Measurements from ENCODE around the gene RBM45.
"Not testable (repeated sequence)": the region's sequence is repeated elsewhere in the genome, so short reads cannot be mapped to it uniquely, and the experiment has no call there.

RBM45 gene

DNA sequence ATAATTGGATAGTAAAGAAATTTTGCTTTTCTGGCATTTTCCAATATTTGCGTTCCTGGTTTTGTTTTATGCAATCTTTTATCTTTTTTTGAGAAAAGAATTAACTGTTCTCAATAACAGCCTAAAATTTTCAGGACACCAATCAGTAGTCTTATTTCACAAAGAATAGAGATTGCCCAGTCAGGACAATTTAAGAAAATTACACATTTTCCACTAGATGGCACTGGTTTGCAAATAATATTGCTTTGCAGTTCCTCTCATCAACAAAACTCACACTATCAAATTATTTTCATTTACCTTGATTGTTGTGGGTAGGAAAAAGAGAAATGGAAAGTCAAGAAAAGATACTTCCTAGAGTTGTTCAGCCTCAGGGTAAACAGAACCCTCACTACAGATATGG, 2.4 kb upstream of the RBM45 start:
- no peak for DNase-seq

GRCh38 chr2:178110681-178111080, 1.6 kb upstream of the RBM45 start:
- DNase-seq, result no peak

GRCh38 chr2:178111743-178112142, 494 bp upstream of the RBM45 start:
- DNase-seq, result no peak

- no peak for DNase-seq
These were observed 2.2 kb downstream of the RBM45 start for GRCh38 chr2:178114462-178114861.

DNA sequence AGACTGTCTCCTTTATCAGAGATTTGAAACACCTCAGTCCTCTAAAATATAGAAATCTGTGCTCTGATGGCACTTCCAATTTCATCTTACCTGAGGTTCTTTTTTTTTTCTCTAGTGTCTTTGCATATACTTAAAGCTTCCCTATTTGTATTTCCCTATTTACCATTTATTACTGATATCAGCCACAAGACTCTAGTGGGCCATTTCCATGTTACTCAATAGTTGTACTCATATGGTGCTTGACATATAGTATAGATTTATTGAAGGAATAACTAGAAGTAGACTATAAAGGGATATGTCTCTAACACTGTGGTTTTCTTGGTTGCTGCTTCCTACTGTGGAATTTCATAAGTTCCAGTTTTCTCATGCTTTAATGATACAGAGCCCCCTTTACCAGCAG, 3.0 kb downstream of the RBM45 start:
- no peak for DNase-seq

DNA sequence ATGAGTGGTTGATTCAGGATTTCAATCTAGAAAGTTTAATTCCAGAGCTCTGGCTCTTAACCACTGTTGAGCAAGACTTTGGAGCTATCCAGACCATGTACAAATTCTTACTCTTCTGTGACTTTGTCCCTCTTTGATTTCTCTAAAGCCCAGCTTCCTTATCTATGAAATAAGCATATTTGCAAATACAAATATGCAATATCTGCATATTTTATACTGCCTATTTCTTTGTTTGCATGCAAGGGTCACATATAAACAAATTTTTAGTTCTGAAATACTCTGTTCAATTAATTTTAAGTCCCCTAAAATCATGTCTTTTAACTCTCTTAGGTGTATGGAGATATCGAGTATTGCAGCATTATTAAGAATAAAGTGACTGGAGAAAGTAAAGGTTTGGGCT, 5.5 kb downstream of the RBM45 start:
- no peak for DNase-seq

- no peak for DNase-seq
These were observed 7.1 kb downstream of the RBM45 start for GRCh38 chr2:178119179-178119922.

DNA sequence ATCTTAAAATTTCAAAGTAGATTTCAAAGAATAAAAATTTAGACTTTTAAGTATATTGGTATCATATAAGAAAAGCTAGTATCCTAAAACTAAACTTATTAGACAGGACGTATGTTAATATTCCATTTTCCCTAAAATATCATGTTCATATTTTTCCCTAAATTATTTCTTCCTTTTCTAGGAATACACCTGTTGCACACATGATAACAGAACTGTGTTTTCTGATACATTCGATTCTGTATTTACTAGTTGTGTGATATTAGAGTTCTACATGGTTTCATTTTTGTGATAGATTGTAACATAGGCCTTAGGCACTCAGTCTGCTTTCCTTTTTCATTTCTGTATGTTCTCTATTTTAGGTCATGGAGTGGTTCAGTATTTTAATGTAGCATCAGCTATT, 10.9 kb downstream of the RBM45 start:
- no peak for DNase-seq

- no peak for DNase-seq
These were observed 12.9 kb downstream of the RBM45 start for GRCh38 chr2:178125125-178125524.

DNA sequence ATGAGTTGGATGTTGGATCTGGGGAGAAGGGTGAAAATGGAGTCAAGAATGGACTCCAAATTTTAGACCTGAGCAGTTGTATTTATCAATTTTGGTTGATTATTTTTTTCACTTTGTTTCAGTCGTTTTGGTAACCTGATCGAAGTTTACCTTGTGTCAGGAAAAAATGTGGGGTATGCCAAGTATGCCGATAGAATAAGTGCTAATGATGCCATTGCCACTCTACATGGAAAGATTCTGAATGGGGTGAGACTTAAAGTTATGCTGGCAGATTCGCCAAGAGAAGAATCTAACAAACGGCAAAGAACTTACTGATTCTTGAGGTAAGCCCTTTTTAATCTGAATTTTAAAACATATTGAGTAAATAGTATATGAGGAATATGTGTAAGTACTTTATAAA, 13.6 kb downstream of the RBM45 start:
- DNase-seq, result no peak

DNA sequence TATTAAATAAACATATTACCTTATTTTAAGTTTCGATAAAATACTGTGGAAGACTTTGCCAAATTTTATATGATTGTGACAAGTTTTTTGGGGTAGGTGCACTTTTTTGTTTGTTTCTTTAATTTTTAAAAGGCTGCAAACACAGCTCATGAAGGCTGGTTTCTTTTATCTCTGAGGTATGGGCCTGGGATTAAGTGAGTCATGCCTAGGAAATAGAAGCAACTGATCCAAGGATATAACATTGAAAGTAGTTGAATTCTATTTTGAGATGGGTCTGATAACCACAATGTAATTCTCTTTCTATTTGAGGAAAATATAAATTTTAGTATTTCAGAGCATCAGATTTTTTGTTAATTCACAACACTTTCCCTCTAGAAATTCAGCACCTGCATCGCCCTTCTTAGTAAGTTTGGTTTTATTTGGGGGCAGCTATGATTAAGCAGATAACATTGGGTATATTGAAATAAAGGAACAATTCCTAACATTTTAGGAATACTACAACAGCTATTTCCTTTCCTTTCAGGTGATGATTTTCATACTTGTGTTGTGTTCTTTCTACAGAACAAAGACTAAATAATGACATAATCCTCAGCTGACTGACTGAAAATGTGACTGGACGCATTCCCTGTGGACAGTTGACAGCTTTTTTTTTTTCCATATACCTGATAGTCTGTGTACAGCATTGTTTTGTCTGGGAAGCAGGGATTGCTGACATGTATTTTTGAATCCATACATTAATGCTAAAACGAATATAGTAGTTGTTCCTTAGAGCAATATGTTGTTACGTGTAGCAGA, 16.8 kb downstream of the RBM45 start:
- no peak for DNase-seq

GRCh38 chr2:178136321-178137025, 24.2 kb downstream of the RBM45 start:
- no peak for DNase-seq

- DNase-seq, result no peak
These were observed 30.2 kb downstream of the RBM45 start for GRCh38 chr2:178142274-178143065.

DNA sequence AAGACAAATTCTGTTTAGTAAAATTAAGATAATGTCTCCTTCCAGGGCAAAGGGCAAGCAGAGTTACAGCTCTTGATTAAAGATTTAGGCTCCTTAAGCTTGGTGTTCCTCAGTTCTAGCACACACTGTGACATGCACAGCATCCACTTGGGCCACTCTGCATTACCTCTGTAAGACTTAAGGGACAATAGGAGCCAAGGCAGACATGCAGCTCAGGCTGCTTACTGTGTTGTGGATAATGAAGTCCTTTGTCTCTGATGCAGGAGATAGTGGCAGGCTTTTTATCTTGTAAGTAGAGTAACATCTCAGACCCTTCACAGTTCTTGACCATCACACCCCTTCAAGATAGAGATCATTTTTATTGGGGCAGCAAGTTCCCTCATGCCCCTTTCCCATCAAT, 31.2 kb downstream of the RBM45 start:
- DNase-seq, result no peak

GRCh38 chr2:178152033-178152432, 39.8 kb downstream of the RBM45 start:
- no peak for DNase-seq

- no peak for DNase-seq
These were observed 40.3 kb downstream of the RBM45 start for GRCh38 chr2:178152542-178152941.

DNA sequence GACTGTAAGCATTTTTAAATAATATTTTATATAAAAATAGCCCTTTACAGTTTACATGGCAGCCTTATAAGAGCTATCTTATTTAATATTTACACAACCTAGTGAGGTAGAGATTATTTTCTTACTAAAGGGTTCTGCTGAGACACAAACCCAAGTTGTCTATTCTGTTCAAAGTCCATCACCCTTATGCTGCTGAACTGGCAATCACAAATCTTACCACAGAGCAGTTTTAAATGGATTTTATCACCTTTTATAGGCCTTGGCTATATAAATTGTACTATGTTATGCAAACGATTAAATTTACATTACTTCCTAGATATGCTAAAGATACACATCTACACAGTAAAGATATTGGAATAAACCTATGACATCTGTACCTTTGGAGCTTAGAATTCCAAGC, 40.7 kb downstream of the RBM45 start:
- no peak for DNase-seq

DNA sequence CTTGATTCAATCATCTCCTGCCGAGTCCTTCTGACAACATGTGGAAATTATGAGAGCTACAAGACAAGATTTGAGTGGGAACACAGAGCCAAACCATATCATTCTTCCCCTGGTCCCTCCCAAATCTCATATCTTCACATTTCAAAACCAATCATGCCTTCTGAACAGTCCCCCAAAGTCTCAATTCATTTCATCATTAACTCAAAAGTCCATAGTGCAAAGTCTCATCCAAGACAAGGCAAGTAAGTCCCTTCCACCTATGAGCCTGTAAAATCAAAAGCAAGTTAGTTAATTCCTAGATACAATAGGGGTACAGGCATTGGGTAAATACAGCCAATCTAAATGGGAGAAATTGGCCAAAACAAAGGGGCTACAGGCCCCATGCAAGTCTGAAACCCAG, 41.6 kb downstream of the RBM45 start:
- not testable (repeated sequence) for DNase-seq

- DNase-seq, result no peak
These were observed 43.3 kb downstream of the RBM45 start for GRCh38 chr2:178155524-178155923.

- DNase-seq, result no peak
These were observed 45.3 kb downstream of the RBM45 start for GRCh38 chr2:178157574-178157973.

DNA sequence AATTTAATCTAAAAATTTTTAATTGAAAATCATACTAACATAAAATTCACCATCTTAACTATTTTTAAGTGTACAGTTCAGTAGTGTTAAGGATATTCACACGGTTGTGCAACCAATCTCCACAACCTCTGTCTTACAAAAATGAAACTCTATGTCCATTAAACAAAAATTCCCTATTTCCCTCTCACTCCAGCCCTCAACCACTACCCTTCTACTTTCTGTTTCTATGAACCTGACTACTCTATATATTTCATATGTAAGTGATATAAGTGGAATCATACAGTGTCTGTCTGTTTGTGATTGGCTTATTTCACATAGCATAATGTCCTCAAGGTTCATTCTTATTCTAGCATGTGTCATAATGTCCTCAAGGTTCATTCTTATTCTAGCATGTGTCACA, 47.7 kb downstream of the RBM45 start:
- no peak for DNase-seq

GRCh38 chr2:178160601-178161000, 48.4 kb downstream of the RBM45 start:
- no peak for DNase-seq

DNA sequence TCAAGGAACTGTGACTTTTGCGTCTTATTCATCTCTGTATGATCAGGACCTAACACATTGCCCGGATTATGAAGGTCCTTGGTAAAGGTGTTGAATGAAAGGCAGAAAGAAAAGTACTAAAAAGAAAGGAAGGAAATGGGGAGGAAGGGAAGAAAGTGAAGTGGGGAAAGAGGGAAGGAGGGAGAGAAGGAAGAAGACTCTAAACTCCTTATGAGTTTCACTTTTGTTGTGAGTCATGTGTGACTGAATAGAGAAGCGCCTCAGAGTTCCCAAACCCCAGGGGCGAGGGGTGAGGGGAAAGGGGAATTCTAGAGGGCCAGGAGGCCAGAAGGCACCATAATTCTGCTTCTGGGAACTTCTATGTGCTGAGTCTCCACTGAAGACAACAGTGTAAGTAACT, 51.2 kb downstream of the RBM45 start:
- no peak for DNase-seq

Data from activated CD4-positive, alpha-beta T cell treated with anti-CD3 and anti-CD28 coated beads, Interleukin-2, amount 50 U/mL, for 1 hour (primary cell).